Measurements from ENCODE around the gene GATAD2B.

DNA sequence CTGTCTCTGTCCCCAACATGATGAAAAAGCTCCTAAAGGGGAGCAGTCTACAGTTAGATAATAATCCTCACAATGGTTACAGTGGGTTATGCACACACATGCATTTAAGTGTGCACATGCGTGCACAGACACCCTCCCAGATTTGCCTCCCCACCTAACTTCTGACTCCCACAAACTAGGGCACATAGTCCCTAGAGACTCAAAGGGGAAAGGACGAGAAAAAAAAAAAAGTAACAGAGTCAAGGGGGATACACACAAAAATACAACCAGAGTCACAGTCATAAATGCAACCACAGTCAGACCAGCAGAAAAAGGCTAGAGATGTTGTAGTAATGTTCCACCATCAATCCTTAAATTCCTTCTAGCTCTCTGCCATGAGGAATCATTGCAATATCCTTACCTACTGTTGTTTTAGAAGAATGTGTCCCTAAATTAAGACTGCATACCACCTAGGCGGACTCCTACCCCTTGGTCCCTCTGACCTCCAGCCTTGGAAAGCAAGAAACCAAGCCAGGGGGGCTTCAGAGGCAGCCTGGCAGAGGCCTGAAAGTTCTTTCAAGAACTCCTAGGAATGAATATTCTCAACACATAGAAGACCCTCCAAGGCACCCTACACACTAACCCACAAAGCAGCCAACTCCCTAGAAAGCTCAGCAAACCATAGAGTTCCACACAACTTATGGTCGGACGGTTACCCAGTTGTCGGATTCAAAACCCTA, 34.4 kb upstream of the GATAD2B start:
- TF ChIP-seq, protein P1, sequence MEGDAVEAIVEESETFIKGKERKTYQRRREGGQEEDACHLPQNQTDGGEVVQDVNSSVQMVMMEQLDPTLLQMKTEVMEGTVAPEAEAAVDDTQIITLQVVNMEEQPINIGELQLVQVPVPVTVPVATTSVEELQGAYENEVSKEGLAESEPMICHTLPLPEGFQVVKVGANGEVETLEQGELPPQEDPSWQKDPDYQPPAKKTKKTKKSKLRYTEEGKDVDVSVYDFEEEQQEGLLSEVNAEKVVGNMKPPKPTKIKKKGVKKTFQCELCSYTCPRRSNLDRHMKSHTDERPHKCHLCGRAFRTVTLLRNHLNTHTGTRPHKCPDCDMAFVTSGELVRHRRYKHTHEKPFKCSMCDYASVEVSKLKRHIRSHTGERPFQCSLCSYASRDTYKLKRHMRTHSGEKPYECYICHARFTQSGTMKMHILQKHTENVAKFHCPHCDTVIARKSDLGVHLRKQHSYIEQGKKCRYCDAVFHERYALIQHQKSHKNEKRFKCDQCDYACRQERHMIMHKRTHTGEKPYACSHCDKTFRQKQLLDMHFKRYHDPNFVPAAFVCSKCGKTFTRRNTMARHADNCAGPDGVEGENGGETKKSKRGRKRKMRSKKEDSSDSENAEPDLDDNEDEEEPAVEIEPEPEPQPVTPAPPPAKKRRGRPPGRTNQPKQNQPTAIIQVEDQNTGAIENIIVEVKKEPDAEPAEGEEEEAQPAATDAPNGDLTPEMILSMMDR (IDR thresholded peaks at IDR 0.05; ENCODE audit: insufficient read depth, low read depth, low read length): no peak
- TF ChIP-seq EZH2 (IDR thresholded peaks at IDR 0.05; ENCODE audit: insufficient read depth, low read length): no peak

Data from astrocyte (in vitro differentiated cells and primary cell).